Activated CD8-positive, alpha-beta memory T cell treated with anti-CD3 and anti-CD28 coated beads for 48 hours (primary cell): ENCODE data around the gene KRT84.

Experiments used
- DNase-seq, 3 experiments: peaks; one replicate each; pipeline ENCODE4 v3.0.0-alpha.2; 2020; ENCODE audit warnings: low read depth in 2 of 3, low spot score in 2 of 3

The KRT84 gene

DNA sequence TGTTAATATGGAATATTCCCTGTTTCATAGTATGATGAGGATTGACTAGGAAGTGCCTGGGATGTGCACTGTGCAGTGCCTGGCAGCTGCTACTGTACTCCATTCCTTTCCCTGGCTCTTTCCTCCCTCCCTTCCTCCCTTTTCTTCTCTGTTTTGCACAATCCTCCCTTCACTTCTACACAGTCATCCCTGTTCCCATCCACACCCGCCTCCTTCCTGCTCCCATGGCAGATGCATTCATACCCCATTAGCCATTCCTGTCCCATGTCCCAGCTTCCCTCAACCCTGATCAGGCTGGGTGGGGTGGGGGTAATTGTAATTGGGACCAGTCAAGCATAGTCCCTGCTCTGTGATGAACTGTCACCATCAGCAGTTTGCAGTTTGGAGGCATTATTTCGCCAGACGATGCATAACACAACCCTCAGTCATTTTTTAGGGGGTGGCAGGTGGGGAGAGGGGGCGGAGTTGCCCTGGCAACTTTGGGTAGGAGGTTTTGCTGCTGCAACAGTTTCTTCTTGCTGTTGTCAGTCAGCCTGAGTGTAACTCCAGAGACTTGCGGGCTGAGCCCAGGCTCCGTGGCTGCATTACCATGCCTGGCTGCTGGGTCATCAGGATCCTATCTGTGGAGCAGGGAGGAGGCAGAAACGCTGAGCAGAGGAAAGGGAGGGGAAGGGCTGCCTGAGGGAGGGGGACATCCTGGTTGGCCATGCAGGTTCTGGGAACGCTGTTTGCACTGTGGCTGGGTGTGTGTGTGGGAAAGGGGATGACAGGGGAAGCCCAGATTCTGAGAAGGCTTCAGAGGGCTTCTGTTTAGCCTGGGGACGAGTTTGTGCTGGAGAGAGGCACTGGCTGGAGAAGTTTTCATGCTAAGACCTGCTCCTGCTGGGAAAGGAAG lies 4.1 kb upstream of the KRT84 start:
- DNase-seq = no peak

DNA sequence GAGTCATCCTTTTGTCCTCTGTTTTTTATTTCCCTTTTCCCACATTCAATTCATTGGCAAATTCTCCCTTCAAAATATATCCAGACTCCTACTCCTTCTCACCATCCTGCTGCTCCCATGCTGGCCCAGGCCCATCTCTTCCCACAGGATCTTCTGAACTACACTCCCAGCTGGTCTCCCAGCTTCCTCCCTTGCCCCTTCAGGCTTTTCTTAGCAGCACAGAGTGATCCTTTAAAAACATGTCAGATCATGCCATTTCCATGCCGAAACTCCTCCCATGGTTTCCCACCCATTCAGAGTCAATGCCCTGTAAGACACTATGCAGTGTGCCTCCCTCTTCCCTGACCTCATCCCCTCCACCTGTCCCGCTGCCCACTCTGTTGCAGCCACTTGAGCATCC lies 2.4 kb upstream of the KRT84 start:
- DNase-seq = no peak

DNA sequence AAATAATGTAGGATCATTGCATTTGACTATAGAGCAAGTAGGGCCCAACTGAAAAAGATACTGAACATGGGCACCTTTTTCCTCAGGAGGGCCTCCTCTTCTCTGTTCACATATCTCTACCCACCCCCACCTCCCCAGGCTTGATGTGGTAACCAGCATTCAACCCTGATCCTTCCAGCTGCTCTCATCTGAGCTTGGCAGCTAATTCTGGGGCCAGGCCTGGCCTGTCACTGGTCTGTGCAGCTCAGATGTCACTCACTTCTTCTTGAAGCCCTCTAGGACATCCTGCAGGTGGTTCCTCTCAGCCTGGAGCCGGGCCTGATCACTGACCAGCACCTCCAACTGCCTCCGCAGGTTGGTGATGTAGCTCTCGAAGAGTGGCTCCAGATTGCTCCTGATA lies 2.1 kb downstream of the KRT84 start:
- no peak for DNase-seq

DNA sequence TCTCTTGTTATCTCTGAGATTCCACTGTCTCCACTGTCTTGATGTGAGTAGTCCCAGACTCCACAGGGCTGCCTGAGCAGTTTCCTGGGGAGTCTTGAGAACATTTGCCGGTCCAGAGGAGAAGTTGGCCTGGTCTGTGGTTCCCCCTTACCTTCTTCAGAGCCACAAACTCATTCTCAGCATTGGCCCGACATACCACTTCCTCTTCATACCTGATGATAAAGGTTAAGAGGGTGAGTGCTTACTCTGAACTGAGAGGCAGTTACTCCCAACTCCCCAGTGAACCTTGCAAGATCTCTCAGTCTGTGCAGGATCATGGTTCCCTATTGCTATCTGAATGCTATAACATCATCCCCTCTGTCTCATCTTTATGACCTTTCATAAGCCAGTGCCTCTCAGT lies 2.6 kb downstream of the KRT84 start:
- DNase-seq = no peak

DNA sequence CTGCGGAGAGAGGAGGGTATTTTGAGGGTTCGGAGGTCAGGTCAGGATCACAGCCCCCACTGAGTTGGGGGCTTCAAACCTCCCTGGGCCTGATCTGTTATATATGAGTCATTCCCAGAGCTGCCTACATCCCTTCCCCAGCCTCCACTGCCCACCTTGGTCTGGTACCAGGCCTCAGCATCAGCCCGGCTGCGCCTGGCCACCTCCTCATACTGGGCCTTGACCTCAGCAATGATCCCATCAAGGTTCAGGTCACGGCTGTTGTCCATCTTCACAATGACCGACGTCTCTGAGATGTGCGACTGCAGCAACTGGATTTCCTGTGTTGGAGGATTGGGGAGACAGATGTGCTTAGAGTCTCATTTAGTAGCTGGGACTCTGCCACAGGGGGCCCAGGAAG lies 4.2 kb downstream of the KRT84 start:
- DNase-seq = no peak

DNA sequence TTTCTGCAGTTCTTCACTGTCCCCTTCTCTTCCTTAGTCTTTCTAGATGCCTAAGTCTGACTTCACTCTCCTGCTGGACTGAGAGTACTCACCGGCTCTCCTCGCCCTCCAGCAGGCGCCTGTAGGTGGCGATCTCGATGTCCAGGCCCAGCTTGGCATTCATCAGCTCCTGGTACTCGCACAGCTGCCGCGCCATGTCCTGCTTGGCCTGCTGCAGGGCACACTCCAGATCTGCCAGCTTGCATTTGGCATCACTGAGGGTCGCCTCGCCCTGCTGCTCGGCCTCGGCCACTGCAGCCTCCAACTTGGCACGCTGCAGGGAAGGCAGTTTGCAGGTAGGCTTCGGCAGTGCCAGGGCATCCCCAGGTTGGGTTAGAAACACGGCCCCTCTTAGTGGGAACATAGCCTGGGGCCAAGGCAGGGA lies 5.2 kb downstream of the KRT84 start:
- DNase-seq = no peak

DNA sequence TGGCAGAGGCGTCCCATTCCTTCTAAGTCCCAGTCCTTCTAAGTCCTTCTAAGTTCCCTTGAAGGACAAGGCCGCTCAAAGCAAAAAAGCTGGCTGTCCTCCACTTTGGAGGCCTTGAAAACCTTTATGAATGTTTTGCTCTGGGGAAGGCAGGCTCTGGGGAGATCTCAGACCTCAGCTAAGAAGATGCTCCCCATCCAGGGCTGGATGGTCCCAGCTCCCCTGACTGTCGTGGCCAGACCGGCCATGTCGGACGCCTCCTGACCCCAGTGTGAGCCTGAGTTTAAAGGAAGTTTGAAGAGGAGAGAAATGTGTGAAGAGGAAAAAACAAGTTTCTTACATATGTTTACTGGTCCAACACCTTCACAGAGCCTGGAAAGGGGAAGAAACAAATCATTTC lies 5.9 kb downstream of the KRT84 start:
- no peak for DNase-seq

DNA sequence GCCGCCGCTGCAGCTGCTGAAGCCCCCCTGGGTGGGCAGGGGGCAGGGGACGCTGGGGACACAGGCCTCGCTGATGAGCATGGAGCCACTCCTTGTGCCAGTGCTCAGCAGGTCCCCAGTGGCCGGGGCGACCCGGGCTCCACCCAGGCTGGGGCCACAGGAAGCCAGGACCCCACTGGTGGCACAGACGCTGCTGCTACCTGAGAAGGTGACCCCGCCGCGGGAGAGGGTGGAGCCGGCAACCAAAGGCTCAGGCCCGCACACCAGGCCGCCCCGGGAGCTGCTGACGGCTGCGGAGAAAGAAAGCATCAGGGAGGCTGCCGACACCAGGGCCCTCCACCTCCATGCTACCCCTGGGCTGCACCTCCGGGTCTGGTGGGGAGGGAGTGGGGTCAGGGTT lies 7.4 kb downstream of the KRT84 start:
- DNase-seq = no peak

DNA sequence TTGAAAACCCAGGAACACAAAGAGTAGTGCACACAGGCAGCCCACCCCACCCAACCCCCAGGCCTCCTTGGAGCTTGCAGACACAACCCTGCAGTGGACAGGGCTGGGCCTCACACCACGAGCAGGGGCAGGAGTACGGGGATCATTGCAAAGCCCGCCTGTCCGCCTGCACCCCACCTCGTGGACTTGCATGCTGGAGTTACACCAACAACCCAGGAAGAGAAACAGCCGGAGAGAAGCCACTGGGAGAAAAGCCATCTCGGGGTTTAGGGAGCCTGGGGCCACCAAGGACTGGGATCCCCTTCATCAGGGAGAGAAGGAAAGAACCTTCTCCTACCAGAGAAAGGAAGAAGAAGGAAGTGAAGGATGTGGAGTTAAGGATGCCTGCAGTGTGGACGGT lies 8.2 kb downstream of the KRT84 start:
- no peak for DNase-seq

DNA sequence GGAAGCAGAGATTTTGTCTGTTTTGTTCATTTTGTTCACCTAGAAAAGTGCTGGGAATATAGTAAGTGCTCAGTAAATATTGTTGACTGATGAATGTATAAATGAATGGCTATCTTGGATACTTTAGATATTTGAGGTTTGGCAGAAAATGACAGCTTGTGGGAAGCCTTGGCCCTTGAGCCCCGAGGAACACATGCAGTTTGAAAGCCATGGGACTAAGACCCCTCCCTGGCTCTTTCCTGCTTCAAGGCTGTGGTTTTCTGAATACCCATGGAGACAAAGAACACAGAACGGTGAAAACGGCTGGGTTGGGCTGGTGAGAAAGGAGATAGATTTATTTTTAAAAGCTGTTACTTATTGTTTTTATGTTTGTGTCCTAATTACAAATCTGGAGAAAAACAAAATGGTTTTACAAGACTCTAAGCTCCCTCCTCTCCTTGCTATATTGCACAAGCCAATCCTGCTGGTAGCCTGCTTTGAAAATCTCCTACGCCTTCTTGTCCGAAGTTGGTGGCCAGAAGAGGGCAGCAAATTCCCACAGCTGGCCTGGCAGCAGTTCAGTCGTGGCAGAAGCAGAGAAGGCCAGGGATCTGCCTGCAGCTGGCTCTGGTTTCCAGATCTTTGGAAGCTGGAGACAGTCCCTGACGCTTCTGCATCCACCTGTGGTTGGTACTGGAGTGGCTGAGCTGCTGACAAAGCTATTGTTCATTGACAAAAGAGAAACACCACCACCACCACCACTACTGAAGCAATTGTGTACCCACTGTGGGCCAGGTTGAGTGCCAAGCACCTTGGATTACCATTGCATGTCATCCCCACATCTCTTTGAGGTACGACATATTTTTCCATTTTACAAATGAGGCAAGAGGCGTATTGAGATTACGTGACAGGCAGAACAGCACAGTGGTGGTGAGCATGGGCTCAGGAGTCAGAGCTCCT lies 13.0 kb downstream of the KRT84 start:
- DNase-seq = peak in 1 of 3 experiments; percentile 27

DNA sequence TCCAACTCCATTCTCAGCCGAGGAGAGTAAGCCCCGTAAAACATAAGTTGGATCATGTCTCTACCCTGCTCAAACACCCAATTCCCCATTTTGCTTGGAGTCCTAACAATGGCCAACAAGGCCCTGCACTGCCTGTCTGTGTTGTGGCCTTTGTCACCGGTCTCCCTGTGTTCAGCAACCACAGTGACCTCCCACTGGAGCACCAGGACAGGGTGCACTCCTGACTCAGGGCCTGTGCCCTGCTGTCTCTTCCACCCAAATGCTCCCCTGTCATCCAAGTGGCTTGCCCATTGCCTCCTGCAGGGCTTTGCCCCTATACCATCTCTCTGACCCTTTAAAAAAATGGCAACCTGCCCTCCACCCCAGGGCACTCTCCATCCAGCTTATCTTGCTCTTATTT lies 13.7 kb downstream of the KRT84 start:
- no peak for DNase-seq

DNA sequence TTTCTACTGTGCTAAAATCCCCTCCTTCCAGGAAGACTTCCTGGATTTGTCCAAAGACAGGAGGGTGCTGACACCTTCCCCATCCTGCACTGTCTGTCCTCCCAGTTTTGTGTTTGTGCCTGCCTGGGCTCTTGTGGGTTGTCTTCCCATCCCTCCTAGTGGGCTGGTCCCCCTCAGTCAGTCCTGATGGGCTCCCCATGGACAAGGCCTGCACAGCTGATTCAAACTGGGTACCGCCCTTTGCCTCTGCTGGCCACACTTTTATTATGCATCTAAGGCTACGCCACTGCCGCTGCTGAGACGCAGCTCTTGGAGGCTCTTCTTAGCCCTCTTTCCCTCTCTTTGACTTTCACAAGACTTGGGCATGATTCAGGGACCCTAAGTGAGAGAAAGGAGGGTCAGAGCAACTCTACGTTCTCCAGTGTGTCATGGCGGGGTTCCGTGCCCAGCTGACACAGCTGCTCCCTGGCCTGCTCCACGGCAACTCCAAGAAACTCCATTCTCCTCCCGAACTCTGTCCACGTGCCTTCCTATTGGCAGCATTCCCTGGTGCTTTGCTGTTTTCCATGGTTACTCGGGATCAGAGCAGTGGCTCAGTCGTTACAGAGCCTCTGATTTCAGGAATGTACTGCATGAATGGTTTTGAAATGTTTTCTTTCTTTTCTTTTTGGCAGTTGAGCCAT lies 14.4 kb downstream of the KRT84 start:
- no peak for DNase-seq

DNA sequence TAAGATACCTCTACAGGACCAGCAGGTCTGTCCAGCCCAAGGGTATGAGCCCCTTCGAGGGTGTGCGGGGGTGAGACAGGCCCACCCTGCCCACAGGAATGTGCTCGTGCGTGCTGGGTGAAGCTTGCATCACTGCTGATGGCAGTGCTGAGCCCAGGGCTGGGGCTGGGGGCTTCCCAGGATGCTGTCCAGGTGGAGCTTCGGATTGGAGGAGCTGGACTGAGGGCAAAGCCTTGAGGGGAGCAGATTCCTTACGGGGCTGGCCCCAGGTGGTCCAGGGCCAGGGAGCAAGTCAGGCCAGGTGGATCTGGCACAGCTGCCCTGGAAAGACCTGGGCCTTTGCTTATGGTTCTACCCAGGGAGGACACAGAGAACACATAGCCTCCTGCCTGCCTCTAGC lies 15.6 kb downstream of the KRT84 start:
- DNase-seq = no peak

DNA sequence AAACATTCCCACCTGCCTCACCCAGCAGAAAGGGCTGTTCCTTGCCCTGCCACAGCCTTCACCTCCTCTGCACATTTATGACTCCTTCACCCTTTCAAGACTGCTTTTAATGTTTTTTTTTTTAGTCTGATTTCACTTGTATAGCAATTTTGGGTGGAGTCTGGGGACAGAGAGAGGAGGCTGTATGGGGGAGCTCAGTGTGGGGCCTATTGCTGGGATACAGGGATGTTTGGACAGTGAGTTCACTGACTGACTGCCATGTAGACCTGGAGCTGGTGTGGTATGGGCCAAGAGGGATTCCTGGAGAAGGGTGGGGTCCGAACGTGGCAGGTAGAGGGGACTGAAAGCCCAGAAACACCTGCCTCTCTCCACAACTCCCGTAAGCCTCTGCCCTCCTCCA lies 16.2 kb downstream of the KRT84 start:
- no peak for DNase-seq

DNA sequence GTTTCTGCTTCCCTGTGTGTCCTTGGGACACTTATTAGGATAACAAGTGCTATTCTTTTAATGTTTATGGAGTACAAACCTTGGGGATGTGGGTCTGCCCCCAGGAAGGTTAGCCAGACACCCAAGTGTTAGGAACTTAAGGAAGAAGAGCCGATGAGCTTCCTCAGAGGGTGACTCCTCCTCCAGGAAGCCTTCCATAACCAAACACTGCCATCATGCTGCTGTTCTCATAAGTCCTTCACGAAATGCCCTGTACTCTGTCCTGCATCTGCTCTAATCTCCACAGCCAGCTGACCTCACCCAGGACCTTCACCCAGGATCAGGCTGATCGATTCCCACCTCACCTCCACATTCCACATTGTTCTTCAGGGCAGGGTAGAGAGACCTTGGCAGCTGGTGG lies 16.9 kb downstream of the KRT84 start:
- DNase-seq = no peak

DNA sequence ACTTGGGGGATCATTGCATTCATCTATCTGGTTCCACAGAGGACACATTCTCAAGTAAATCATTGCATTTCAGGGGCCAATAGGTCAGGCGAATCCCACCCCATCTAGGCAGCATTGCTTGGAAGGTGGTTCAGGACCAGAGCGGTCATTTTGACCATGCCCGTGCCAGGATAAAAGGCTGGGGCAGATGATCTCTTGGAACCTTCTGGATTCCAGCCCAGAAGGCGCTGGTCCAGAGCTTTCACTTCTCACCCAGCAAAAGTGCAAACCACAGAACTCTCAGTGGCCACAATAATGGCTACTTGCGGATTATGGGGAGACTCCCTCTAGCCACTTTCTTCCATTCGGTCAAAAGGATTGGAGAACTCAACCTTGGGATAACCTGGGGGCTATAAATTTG lies 17.6 kb downstream of the KRT84 start:
- no peak for DNase-seq

DNA sequence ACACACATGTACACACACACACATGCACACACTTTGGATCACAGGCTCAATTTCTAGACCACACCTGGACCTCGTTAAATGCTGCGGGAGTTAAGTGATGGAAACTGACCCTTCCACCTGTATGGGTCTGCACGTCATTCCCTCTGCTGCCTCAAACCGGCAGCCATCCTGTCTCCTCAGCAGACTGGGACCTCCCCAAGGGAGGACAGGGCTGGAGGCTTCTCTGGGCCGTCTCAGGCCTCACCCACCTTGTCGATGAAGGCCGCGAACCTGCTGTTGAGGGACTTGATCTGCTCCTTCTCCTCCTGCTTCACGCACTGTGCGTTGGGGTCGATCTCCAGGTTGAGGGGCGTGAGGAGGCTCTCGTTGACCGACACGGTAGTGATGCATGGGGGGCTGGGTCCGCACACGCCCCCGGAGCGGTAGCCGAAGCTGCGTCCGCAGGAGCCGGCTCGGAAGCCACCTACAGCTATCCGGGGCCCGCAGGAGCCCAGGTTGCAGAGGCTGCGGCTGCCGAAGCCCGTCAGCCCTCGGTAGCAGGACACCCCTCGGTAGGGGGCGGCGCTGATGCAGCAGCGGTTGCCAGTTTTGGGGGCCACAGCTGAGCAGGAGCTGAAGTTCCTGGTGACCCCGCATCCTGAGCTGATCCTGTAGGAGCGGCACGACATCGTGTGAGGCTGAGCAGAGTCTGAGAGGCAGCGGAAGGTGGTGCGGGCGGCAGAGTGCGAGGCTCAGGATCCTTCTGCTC lies 18.5 kb downstream of the KRT84 start, which contains the start of gene KRT85:
Gene KRT85, minus strand, starts transcription at position 744 of the 748 bp plus-strand sequence. Its CDS starts 76 bp downstream, at position 668.
- DNase-seq = no peak

DNA sequence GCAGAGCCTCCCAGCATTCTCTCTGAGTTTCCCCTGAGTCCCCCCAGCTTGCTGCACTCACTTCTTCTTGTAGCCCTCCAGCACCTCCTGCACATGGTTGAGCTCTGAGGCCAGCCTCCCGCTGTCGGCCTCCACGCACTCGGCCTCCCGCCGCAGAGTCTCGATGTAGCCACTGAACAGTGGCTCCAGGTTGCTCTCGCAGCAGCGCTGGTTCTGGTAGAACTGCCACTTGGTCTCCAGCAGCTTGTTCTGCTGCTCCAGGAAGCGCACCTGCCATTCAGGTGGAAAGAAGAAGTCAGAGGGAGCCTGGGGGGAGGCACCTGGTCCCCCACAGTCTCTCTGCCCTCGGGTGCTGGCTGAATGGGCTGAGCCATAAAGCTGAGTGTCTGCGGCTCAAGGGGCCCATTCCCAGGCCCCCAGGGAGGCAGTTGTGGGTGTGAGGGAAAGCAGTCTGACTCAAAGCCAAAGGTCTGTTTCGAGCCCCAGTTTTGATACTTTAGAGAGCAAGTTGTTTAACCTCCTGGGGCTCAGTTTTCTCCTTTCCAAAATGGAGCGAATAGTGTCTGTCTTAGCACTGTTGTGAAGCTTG lies 20.5 kb downstream of the KRT84 start:
- DNase-seq = no peak

DNA sequence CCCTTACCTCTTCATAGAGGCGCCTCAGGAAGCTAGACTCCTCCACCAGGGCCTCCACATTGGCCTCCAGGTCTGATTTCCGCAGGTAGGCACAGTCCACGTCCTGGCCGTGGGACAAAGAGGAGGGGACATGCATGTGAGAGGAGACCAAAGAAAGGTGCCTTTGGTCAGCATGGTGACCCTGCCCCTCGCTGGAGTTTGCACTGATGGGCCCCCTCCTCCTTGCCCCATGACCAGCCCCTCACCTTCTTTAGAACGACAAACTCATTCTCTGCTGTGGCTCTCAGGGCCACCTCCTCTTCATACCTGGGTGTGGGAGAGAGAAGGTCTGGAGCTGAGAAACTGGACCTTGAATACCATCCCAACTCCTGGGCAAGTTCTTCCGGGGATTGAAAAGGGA lies 21.4 kb downstream of the KRT84 start:
- DNase-seq = no peak

DNA sequence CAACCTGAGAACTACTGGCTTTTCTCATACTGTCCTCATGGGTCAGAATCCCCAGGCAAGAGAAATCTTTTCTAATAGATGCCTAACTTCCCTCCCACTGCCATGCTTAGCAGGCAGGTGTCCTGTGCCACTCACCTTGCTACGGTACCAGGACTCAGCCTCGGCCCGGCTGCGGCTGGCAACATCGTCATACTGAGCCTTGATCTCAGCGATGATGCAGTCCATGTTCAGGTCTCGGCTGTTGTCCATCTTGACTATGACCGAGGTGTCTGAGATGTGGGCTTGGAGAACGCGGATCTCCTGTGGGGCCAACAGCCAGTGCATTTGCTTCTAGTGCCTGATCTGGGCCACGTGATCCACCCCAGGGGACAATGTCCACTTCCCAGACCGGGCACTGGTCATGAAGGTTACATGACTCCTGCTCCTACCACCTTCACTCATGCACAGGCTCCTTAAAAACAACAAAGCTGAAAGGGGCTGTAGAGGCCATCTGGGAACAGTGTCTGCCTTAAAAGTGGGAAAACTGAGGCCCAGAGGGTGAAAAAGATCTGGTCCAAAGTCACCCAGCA lies 22.3 kb downstream of the KRT84 start:
- no peak for DNase-seq
